Caki2 (cell line): ENCODE results near the gene ARMC9. TPM values are rescaled to one million over a fixed set of nuclear protein-coding genes. Genes with fewer than 3 reads are reported as not detected.
"Not testable (repeated sequence)": the region's sequence is repeated elsewhere in the genome, so short reads cannot be mapped to it uniquely, and the experiment has no call there.

ENCODE experiments used
- DNase-seq: peaks from one replicate; pipeline ENCODE4 v3.0.0-alpha.2; 2015; ENCODE audit warnings: low read depth
- in situ Hi-C: cut with HindIII; loops from 2 replicates; pipeline ENCODE4 v1.10.0; 2016; ENCODE audit warnings: low sequenced_read_pairs, low pct_unique_long_range_greater_than_20kb, mixed read lengths
- total RNA-seq: library from RNA; depleted of rRNA; stranded (reverse); fragments of >200 nt; shearing (Covaris generic); gene quantifications from 2 replicates; pipeline ENCODE4 v1.2.3, GENCODE V29; 2014; ENCODE audit warnings: low replicate concordance

ARMC9 gene
- total RNA-seq, 1 experiment from 2014 or later: 39.8 TPM

DNA sequence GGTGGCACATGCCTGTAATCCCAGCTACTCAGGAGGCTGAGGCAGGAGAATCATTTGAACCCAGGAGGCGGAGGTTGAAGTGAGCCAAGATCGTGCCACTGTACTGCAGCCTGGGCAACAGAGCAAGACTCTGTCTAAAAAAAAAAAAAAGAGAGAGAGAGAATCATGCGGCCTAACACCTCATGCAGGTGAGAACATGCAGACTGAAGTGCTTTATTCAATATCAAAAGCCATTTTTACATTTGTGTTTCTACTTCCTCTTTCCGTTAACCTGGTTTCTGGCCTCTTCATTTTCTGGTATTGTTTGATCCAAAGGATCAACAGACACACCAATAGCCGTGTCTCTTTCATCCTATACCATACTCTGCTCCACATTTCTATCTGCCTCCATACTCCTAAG, 19.6 kb upstream of the ARMC9 start:
- in situ Hi-C loops, DNase-seq: not testable (repeated sequence)

DNA sequence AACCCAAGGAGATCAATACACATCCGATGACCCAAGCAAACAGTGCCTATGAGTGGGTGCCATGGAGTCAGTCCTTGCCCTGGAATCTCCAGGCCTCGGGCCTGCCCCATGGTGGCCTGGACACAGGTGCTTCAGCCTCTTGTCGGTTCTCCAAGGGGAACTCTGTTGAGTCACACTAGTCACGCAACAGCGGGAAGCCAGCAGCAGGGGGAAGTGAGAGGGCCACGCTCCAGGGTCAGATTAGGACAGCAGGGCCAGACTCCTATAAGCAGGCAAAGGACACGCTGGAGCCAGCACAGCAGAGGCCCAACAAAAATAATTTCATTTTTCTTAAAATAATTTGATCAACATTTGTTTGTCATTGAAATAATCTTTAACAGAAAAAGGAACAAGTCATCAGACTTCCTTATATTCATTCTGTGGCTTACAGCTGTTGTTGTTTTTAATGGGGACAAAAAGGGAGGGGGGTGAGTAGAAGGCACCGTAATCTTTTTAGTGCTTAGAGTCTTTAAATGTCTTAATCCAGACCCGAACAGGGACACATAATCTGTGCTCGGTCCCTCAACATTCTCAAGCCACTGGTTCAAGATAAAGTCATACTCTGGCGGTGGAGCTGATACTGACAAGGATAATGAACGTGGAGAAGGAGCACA, 16.4 kb upstream of the ARMC9 start:
- peak; percentile 66 for DNase-seq
- in situ Hi-C loops: no loop called here

DNA sequence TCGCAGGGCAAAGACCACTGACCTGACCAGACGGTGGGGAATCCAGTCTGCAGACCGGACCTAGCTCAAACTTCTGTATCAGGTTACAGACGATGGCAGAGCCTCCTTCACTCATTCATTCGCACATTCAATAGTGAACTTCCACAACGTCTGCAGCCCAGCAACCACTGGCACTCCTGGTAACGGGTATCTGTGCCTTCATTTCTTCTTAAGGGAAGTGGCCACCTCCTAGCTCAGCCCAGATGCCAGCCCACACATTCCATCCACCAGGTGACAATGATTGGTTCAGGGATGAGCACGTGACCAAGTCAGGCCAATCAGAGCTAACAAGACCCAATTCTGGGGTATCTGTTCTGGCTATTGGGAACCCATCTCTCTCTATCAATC, 15.9 kb upstream of the ARMC9 start:
- DNase-seq: no peak
- in situ Hi-C loops: no loop called here

DNA sequence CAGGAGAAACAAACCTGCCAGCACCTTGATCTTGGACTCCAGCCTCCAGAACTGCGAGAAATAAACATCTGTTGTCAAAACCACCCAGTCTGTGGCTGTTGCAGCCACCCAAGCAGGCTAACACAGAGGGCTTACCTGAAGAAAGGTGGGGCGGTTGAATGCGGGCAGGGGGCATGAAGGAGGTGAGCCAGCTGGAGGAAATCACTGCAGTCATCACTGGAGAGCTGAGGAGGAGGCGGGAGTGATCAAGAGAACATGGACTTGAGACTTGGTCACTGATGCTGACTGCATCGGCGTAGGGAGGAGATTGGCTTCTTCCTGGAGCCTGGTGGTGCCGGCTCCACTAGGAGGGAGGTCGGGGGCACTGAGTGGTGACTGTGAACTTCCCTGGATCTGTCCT, 14.6 kb upstream of the ARMC9 start:
- in situ Hi-C loops: no loop called here
- DNase-seq: no peak

DNA sequence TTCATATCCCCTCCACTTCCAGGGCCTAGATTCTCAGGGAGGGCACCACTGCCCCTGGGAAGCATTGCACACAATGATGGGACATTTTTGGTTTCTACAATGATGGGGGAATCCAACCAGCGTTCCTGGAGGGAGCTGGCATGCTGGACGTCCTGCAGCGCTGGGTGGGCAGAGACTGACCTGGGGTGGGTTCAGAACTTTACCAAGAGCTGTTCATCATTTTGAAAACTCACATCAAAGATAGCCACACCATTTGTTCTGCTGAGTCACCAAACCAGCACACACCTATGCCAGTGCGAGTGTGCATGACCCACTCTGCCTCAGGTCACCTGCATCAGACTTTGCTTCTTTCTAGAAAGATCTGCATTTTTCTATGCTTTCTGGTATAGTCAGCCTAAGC, 14.1 kb upstream of the ARMC9 start:
- in situ Hi-C loops: no loop called here
- DNase-seq: no peak

DNA sequence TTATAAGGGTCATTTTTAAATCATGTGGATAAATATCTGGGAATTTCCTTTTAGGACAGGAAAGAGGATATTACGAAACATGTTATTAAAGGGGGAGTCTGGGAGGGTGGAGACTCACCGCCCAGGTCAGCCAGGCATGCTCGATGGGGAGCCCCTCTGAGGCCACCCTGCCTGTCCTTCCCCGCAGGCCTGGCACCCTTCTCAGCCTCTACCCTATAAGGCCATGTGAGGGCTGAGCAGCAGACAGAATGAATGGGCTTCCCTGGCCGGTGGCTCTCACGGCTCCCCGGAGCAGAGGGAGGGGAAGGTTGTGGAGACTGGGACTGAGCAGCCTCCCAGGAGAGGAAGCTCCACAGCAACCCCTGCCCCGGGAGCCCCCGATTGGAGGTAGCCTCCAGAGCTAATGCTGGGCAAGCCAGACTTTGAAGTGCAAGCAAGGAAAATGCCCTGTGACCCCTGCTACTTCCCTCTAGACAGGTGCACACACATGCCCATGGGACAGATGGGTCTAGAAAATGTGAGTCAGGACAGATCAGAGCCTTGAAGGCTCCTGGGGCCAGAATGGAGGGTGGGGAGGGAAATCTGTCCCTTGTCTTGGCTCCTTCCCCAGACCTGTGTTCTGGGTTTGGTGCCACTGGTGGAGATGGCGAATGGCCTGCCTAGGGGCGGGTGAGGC, 13.2 kb upstream of the ARMC9 start:
- in situ Hi-C loops: no loop called here
- DNase-seq: no peak

DNA sequence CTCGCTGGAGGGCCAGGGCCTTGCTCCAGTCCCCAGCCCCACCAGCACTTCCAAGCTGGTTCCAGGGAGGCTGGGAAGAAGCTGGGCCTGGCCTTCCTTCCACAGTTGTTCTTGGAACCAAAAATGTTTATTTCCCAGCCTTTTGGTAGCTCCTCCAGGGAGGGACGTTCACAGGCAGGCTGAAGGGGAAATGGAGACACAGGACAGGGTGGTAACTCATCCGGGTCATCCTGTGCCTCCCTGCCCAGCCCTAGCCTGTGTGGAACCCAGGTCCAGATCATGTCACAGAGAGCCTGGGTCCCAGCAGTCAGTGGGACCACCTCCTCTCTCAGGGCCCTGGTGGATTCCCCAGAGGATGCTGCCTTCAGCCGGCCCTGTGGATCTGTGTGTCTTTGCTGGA, 12.5 kb upstream of the ARMC9 start:
- in situ Hi-C loops: no loop called here
- DNase-seq: no peak

DNA sequence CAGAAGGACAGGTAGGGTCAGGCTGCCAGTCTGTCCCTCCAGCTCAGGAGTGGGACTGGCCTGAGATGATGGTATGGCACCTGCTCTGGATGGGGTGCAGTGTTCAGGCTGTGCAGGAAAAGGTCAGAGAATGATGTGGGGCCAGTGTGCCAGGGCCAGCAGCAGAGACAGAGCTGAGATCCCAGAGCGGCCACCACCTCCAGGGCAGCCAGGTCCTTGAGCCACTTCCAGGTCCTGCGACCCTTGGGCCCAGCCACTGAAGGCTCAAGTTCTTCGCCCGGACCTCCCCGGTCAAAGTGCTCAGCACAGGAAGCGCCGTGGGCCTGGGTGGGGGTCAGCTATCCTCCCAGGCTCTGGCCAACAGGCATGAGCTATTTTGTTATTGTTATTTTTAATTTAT, 12.1 kb upstream of the ARMC9 start:
- DNase-seq: no peak
- in situ Hi-C loops: no loop called here

DNA sequence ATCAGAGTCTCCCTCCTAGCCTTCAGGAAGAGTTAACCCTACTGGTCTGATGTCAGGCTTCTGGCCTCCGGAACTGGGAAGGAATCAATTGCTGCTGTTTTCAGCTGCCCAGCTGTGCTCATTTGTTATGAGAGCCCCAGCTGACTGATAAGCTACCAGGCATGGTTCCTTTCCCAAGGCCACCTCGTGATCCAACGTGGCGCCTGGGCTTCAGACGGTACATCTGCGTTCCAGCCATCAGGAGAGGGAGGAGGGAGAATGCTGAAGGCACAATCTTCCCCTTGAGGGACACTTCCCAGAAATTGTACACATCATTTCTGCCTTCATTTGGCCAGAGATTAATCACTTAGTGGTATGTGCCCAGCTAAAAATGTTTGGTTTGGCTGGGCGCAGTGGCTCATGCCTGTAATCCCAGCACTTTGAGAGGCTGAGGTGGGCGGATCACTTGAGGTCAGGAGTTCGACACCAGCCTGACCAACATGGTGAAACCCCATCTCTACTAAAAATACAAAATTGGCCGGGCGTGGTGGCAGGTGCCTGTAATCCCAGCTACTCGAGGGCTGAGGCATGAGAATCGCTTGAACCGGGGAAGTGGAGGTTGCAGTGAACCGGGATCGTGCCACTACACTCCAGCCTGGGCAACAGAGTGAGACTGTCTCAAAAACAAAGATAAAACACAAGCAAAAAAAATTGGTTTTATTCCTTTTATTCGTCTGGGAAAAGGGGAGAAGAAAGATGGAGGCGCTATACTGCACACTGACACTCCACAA, 10.5 kb upstream of the ARMC9 start:
- in situ Hi-C loops: no loop called here
- DNase-seq: no peak

DNA sequence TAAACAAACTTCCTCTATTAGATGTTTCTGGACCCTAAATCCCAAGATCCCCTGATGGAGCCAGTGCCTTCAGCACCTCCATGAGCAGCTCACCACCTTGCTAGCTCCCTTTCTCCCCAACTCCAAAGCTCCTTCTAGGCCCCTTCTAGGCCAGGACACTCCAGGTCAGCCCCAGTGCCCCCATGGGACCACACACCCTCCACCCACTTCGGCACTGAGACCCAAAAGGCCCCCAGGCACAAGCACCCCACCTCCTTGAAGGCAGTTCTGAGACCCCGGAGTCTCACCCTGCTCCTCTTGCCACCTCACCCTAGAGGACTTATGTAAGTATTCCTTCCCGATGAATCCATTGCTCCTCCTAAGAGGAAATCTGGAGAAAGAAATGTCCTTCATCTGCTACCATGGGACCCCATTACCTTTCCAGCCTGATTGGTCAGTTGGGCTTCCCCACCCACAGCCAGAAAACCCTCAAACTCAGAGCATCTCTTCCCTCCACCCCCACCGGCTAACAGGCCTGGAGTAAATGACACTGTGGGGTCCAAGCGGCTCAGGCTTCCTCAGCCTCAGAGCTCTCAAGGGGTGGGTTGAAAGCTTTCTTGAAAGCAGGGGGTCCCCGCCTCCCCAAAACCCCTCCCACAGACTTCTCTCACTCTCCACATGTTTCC, 9.8 kb upstream of the ARMC9 start:
- in situ Hi-C loops: no loop called here
- no peak for DNase-seq

DNA sequence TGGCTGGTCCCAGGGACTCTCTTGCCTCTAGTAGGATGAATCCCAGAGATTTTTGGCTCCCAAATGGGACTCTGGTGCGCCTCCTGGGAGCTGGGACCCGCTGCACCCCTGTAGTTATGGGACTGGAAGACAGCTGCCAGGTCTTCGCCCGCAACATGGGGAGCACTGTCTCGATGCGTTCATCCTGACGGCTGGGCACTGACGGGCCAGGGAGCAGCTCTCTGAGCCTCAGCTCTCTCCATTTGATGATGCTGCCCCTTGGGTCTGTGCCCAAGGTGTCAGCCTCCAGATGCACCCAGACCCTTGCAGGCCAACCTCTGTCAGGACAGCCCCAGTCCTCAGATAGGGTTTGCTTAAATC, 9.3 kb upstream of the ARMC9 start:
- in situ Hi-C loops: no loop called here
- no peak for DNase-seq

DNA sequence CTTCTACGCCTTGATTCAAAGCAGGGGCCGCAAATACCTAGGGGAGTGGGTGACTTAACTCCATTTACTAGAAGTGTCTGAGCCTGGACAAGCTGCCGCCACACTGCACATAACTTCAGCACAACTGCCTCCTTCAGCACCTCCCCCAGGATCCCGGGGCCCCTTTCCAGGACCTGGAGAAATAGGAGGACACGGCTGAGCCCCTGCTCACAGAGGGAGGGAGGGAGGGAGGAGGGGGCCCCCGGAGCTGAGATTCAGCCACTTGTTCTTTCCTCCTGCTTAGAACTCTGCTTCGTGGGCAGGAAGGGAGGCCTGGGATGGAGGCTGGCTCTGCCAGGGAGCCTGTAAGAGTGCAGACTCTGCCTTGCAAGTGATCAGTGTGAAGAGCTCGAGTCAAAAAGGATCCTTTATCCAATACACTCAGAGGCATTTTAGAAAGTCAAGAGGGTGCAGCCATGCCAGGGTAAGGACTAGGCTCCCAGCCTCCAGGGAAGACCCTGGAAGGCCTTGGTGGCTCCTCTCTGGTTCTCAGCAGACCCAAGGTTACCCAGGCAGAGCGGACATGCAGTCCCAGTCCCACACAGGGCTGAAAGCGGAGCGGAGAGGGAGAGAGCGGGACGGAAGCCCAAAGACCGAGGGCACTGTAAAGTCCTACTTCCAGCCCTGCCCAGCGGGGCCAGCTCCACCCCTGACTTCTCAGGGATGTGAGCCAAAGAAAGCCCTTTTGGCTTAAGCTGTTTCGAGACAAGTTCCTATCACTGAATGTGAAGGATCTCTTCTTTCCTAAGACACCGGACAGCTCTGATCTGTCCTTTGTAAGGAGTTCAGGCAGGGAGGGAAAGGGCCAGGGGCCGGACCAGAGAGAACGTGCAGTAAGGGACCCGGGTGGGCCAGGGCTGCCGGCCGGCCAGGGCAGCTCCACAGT, 8.6 kb upstream of the ARMC9 start:
- in situ Hi-C loops: no loop called here
- no peak for DNase-seq

DNA sequence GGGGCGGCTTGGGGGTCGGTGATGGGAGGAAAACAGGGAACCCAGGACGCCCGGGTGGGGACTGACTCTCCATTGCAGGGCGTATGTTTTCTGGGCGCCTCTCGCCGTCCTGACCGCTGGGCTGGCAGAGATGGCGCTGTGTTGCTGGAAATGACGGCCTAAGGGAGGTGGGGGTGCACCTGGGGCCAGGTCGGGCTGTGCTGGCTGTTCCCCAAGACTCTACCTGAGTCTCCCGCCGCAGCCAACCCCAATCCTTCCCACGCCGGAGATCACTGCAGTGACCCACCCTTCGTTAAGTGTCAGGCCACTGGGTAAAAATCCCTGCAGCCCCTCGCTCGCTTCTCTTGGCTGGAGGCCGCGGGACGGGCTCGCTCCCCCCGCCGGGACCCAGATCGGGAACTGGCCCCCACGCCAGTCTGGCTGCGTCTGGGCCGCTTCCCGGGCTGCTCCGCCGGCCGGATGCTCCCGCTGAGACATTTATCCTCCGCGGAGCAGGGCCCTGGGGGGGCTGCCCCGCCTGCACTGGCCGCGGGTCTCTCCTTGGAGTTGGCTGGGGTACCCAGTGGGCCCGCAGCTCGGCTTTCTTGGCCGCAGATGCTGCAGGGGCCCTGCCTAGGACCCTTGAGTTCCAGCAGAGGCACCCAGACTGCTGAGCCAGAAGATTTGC, 7.8 kb upstream of the ARMC9 start:
- DNase-seq: no peak
- in situ Hi-C loops: no loop called here

DNA sequence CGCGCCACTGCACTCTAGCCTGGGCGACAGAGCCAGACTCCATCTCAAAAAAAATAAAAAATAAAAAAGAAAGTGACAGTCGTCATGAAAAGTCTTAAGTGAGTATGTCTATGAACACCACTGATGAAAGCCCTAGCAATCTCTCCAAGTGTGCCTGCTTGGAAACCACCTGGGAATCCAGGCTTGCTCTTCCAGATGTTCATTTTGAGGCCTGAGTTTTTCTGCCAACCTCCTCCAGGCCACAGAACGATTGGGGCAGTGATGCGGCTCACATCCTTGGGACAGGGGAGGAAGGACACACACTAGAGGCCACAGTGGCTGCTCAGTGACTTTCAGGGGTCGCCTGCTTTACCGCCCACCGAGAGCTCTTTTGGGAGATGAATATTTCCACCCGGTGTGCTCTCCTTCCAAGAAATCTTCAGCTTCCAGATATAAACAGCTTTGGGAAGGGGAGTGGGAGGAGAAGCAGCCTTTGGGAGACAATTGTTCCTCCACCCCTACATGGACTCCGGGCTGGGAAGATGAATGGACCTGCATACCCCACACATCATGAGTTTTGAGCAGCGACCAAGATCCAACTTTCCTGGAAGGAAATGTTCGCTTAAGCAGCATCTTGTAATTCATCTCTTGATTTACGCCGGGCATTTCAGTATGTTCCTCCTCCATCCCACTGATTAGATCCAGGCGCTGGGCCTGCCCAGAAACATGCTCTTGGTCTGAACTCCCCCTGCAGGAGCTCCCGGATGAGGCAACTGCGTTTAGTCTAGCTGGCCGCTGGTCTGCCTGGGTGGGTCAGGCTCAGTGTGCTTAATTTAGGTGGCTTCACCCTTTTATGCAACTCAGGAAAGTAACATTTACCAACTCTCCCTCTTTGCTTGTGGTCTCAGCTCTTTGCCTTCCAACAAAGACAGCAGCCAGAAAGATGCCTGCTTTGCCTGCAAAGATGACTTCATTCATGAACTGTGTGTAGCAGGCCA, 6.2 kb upstream of the ARMC9 start:
- DNase-seq: no peak
- in situ Hi-C loops: no loop called here

DNA sequence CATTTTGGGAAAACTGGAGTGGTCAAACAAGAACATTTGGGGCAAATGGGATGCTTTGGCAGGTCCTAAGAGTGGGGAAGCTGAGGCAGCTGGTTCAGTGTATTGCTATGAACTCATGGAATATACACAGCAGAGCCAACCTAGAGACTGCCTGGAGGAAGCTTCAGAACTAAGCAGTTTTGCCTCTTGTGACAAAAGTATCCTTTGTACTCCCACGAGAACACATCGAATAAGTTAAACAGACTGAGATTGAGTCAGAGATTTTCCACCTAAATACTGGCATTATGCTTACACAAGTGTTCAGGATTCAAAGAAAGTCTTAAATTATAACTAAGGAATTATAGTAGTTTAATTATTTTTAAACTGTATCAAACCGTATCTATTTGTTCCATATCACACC, 5.2 kb upstream of the ARMC9 start:
- DNase-seq: no peak
- in situ Hi-C loops: no loop called here

DNA sequence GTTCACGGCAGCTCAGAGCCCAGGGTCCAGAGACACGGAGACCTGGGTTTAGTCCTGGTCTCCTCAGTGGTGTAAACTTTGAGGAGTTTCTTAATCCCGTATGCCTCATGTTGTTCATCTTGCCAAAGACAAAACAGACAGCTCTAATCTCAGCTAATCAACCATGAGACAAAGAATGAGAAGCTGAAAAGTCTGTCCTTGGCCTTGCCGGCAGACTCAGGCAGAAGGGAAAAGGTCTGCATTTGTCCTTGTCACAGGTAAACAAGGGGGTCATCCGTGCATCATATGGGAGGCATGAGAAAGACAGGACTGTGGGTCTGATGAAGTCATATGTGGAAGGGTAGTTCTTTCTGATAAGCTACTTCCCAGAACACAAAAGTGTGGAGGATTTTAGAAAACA, 1.8 kb upstream of the ARMC9 start:
- no peak for DNase-seq
- in situ Hi-C loops: no loop called here

DNA sequence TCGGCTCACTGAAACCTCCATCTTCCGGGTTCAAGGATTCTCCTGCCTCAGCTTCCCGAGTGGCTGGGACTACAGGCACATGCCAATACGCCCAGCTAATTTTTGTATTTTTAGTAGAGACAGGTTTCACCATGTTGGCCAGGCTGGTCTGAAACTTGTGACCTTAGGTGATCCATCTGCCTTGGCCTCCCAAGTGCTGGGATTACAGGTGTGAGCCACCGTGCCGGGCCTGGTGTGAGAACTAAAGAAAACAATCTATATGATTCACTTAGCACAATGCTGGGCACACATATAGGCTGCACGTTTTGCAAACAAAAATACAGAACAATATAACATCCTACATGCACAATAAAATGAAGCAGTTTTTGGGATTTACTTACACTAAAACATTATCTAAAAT, 1.2 kb upstream of the ARMC9 start:
- in situ Hi-C loops, DNase-seq: not testable (repeated sequence)
